ENCODE results near the gene GPR25.
A peak's percentile ranks its signal among the peaks of the same experiment; 100 is the strongest.

The GPR25 gene

GRCh38 chr1:200872446-200873115 lies at the start of gene GPR25:
TSS of gene GPR25 (plus strand) at chr1:200872981. CDS start at chr1:200873038, 57 bp downstream.
- no peak for DNase-seq

- no peak for DNase-seq
These were observed 41.7 kb upstream of the GPR25 start for GRCh38 chr1:200831091-200831490.

DNA sequence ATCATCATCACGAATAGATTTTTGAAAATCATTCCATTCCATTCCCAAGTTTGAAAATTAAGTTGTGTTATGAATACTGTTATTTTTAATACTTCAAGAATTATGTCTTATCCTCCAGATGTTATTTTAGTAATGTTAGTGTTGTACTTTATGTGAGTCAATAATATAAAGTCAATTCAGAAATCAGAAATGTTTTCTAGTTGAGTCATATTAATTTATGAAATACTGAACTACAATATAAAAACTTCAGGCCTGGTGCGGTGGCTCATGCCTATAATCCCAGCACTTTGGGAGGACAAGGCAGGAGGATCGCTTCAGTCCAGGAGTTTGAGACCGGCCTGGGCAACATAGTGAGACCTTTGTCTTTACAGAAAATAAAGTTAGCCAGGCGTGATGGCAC lies 38.4 kb upstream of the GPR25 start:
- no peak for DNase-seq

GRCh38 chr1:200836213-200836612 lies 36.6 kb upstream of the GPR25 start:
- DNase-seq, result no peak

DNA sequence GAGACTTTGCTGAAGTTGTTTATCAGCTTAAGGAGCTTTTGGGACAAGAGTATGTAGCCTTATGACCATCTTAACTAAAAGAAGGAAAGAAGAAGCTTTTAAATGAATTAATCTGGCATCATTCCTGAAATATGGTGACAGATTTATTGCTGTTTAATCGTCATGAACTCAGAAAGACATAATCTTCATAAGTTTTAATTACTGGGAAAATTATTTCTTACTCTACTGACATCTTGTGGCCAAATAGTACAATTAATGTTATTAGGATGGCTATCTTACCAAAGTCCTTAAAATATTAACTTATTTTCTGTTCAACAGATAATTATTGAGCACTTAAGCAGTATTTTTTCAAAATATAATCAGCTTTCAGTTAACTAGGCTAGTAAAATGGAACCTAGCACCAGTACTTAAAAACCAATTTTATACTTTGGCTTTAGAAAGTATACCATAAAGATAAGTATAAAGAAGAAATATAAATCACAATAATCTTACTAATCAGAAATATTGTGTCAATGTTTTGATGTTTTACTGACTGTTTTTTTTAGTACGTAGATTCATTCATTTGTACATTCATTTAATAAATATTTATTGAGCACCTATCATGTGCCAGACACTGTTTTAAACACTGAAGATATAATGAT lies 34.7 kb upstream of the GPR25 start:
- no peak for DNase-seq

- DNase-seq, result no peak
These were observed 33.9 kb upstream of the GPR25 start for GRCh38 chr1:200838676-200839445.

GRCh38 chr1:200845360-200845759 lies 27.4 kb upstream of the GPR25 start:
- no peak for DNase-seq

- DNase-seq, result no peak
These were observed 26.4 kb upstream of the GPR25 start for GRCh38 chr1:200846398-200846797.

DNA sequence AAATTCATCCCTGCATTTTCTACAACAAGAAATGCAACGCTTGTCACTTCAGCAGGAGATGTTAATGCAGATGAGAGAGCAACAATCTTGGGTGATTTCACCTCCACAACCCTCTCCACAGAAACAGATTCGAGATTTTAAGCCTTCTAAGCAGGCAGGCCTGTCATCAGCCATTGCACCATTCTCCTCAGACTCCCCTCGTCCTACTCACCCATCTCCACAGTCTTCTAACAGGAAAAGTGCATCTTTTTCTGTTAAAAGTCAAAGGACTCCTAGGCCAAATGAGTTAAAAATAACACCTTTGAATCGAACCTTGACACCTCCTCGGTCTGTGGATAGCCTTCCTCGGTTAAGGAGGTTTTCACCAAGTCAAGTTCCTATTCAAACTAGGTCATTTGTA lies 23.4 kb upstream of the GPR25 start:
- DNase-seq, result no peak

DNA sequence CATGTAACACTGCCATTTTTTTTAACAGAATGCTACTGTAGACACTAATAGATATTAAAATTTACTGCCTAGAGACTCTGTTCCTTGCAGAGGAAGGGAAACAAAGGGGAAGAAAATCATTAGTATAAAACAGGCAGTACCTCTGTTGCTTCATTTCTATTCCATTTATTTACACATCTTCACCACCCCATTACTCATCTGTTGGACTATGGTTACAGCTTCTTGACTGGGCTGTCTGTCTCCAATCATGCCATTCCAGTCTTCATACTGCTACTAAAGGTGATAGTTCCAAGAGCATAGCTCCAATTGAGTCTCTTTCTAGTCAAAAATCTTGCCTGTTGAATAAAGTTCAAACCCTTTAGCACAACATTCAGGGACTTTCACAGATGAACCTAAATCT lies 22.2 kb upstream of the GPR25 start:
- no peak for DNase-seq

- DNase-seq, result no peak
These were observed 15.9 kb upstream of the GPR25 start for GRCh38 chr1:200856716-200857357.

DNA sequence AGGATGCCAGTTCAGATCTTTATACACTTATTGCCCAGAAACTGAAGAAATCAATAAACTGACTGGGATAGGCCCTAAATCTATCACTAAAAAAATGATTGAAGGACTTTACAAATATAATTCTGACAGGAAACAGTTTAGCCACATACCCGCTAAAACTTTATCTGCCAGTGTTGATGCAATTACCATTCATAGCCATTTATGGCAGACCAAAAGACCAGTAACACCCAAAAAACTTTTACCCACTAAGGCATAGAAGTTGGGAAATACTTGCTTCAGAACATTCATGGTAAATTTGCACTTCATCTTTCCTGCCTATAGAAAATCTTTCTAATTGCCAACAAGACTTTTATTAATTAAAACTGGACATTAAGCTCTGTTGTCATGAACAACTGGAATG lies 15.0 kb upstream of the GPR25 start:
- DNase-seq, result no peak

GRCh38 chr1:200861937-200862647 lies 10.7 kb upstream of the GPR25 start:
- DNase-seq, result no peak

DNA sequence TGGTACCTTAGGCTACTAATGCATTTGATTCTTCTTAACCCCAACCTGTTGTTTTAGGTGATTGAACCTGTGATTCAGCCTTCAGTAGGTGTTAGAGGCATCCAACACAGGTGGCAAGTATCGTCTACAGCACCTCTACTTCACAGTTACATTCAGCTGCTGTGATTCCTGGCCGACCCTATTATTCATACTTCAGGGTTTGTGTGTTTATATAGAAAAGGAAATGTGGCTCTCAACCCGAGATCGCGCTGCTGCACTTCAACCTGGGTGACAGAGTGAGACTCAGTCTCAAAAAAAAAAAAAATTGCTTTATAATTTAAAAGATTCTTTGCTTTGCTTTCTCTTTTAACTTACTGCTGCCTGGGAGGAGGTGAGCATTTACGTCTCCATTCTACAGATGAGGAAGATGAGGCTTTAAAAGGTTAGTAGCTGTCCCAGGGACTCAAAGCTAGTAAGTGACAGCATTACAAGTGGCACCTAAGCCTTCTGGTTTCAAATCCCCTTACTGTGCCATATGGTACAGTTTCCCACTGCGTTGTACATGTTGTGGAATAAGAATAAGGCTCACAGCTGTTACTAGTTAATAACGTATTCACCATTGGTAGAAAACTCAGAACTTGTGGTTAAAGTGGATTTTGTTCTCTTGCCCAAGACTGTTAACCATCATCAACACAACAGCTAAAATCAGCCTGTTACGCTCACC lies 9.9 kb upstream of the GPR25 start:
- DNase-seq, result no peak

DNA sequence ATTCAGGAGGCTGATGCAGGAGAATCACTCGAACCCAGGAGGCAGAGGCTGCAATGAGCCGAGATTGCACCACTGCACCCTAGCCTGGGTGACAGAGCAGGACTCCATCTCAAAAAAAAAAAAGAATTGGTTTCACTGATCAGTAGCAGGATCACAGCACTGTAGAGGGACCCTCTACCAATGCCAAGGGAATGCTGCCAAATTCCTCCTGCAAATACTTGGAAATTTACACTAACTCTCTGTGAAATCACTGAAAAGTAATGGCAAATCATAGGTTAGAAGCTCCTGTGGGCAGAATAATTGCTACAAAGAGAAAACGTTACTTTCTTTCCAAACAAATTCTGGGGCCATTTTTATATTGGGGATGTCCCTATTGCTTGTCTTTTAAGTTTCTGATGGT lies 6.7 kb upstream of the GPR25 start:
- DNase-seq, result no peak

GRCh38 chr1:200866521-200866920 lies 6.3 kb upstream of the GPR25 start:
- no peak for DNase-seq

DNA sequence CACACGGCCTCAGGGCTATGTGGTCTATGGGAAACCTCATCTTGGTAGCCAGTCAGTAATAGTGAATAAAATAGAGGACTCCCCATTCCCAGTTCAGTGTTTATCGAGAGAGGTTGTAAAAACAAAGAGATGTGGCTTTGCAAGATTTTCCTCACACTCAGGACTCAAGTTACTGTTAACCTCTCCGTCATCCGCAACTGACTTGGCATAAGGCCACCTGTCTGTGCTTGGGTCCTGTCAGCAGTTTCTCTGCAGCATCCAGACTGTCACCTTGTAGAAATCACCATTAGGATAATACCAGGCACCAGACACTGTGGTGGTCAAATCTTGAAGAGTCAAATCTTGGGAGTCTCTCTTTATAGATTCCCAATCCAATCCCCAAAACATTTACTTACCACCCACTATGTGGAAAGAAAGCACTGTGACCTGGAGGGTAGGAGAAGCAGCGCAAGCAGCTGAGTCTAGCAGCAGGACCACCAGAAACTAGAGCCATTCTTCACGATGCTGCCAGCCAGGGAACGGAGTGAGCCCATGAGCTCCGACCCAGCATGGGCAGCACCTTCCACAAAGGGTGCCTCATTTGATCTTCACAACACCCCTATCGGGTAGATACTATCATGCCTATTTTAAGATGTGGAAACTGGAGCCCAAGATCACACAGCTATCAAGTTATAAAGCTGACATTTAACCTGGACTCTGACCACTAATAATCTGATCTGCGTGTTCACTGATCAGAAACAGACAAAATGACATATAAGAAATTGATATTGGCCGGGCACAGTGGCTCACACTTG lies 5.6 kb upstream of the GPR25 start:
- no peak for DNase-seq

DNA sequence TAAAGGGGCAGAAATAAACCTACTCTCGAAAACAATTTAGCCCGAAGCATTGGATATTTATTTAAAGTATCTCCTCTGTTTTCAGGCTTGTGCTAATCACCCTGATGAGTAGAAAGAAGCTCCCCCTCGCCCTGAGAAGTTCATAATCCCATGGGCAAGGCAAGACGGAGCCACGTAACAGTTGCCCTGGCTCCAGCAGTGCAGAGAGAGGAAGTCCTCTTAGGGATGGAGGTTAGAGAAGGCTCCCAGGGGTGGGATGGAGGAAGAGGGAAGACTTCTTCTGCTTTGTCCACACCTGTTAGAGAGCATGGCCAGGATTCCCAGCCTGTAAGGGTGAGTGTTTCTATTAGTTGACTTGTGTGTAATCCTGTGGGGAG lies 3.4 kb upstream of the GPR25 start:
- no peak for DNase-seq

- DNase-seq, result no peak
These were observed 2.9 kb upstream of the GPR25 start for GRCh38 chr1:200869753-200870391.

DNA sequence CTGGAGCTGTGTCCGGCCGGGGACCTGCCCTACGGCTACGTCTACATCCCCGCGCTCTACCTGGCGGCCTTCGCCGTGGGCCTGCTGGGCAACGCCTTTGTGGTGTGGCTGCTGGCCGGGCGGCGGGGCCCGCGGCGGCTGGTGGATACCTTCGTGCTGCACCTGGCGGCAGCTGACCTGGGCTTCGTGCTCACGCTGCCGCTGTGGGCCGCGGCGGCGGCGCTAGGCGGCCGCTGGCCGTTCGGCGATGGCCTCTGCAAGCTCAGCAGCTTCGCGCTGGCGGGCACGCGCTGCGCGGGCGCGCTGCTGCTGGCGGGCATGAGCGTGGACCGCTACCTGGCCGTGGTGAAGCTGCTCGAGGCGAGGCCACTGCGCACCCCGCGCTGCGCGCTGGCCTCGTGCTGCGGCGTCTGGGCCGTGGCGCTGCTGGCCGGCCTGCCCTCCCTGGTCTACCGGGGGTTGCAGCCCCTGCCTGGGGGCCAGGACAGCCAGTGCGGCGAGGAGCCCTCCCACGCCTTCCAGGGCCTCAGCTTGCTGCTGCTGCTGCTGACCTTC lies 412 bp downstream of the GPR25 start:
- DNase-seq, result peak; percentile 46

Data from right hindlimb (tissue), 1 donor.